Fibroblast of the aortic adventitia (primary cell): ENCODE measurements around the gene CDC14A. TPM values are rescaled to one million over a fixed set of nuclear protein-coding genes. Genes with fewer than 3 reads are reported as not detected.

Source experiments
- DNase-seq: peaks from one replicate; pipeline ENCODE4 v3.0.0-alpha.2; 2010; ENCODE audit warnings: low read depth
- H3K4me3 ChIP-seq: 2 replicates; pipeline ENCODE4 v1.5.1; 2011; ENCODE audit warnings: low read depth, mild to moderate bottlenecking, control low read depth, low read length, moderate library complexity
- CTCF ChIP-seq: IDR thresholded peaks from 2 replicates; pipeline ENCODE4 v1.5.1; 2011; ENCODE audit warnings: mild to moderate bottlenecking, low read length, control low read depth, inconsistent platforms; ENCODE audit not compliant: insufficient read depth
- total RNA-seq: library from RNA; depleted of rRNA; stranded (reverse); fragments of >200 nt; gene quantifications from 2 replicates; pipeline ENCODE4 v1.2.3, GENCODE V29; 2012; ENCODE audit warnings: low replicate concordance

The CDC14A gene
- total RNA-seq, 1 donor: 5.0 TPM

- no peak overlapping the region for H3K4me3 ChIP-seq
- TF ChIP-seq CTCF: no peak
- no peak for DNase-seq
Observed at GRCh38 chr1:100431954-100432353, 79.6 kb downstream of the CDC14A start.

- no peak for TF ChIP-seq CTCF
- DNase-seq: no peak
Observed at GRCh38 chr1:100433563-100433962, 81.3 kb downstream of the CDC14A start.

GRCh38 chr1:100434831-100435230 is 82.5 kb downstream of the CDC14A start:
- DNase-seq: no peak
- TF ChIP-seq CTCF: no peak
- no peak overlapping the region for H3K4me3 ChIP-seq

More at GRCh38 chr1:100433563-100433962, 81.3 kb downstream of the CDC14A start:
- no peak overlapping the region for H3K4me3 ChIP-seq

- no peak overlapping the region for H3K4me3 ChIP-seq
- TF ChIP-seq CTCF: no peak
Observed at GRCh38 chr1:100438375-100438774, 86.1 kb downstream of the CDC14A start.

DNA sequence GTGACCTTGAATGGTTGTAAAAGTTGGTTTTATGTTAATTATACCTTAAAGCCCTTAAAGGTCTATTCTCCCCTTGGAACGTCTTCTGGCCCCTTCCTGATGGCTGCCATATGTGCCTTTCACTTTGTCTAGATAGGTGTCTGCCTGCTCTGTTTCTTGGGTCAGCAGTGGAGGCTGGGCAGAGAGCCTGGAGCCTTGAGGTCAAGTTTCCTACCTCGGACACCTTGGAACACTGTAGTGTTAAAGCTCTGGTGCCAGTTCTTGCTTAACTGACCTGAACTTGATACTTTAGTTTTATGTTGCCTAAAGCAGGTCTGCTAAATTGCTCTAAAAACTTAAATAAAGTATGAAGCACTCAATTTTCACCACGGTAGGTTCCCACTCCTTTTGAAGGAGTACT is 86.5 kb downstream of the CDC14A start:
- DNase-seq: no peak
- no peak overlapping the region for H3K4me3 ChIP-seq
- TF ChIP-seq CTCF: no peak

More at GRCh38 chr1:100438375-100438774, 86.1 kb downstream of the CDC14A start:
- no peak for DNase-seq

DNA sequence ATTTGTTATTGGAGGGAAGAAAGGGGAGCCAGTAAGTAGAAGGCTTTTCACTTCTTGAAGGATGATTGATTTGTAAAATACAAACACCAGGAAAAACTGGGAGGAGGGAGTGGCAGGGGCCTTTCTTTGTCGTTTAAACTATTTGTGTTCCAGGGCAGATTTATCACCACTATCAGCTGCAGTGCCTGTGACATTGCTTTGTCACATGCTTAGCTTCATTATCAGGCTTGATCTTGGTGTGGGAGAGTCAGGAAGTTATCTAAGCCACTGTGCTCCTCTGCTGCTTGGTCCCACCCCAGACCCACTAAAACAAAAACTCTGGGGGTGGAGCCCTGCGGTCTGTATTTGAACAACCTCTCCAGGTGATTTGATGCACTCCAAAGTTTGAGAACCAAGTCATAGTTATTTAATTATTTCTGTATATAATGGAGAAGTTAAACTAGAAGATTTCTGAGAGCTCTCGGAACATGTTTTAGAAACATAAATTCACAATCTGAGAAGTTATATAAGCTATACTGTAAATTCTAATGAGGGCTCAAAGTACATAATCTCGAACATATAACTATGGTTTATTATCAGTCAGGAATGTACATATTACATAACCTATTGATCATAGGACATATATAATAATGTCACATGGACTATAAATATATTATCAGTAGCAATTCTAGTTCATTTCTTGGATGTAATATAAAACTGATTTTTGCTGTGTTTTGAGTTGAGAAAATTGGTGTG is 87.9 kb downstream of the CDC14A start:
- no peak for DNase-seq
- no peak overlapping the region for H3K4me3 ChIP-seq
- TF ChIP-seq CTCF: no peak

DNA sequence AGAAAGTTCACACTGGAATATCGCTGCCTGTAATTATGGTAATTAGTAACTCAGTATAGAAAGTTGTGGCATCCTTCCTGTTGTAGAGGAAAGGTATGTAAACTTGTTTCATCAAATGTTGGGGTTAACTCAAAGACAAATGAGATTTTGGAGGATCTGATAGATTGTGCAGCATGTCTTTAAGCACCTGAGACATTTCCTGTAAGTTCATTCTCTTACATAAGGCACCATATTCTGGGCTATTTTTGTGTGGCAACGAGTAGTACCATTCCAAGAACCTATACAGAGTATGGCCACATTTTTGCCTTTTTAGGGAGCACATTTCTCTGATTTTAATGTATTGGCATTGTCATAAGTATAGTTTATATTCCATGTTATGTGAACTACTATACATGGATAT is 88.8 kb downstream of the CDC14A start:
- no peak overlapping the region for H3K4me3 ChIP-seq
- no peak for DNase-seq
- TF ChIP-seq CTCF: no peak
